ENCODE results near the gene EMC10. TPM values are rescaled to one million over a fixed set of nuclear protein-coding genes. Genes with fewer than 3 reads are reported as not detected.

Gene EMC10
- total RNA-seq, 1 experiment from 2014 or later = 66.7 TPM

DNA sequence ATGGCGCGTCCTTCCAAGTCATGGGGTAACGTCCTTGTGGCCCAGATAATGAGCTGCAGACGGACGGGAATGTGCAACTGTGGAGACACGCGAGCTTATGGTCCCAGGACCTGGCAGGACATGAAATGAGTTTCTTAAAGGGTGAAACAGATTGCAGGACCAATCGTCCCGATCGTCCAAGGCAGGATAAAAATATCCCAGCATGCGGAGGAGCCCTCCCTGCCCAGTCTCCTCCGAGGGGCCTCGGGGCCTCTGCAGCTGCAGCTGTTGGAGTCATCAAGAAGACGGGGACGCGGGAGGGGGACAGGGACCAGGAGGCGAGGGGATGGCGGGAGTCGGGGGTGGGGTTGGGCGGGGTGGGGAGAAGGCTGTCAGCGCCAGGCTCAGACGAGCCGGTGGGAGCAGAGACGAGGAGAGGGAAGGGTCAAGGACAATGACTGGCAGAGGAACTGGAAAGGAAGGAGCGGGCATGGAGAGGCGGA lies 14.7 kb downstream of the EMC10 start:
- Histone ChIP-seq H3K36me3 (ENCODE audit: control insufficient read depth, insufficient read depth, low read length) (no peaks in the 10 kb centered on the region), H3K4me3 (ENCODE audit: low read depth in 2 of 2, low read length in 2 of 2) (no peak overlapping the region), H3K27ac (ENCODE audit: low read length) (no peak overlapping the region), H3K9me3 (ENCODE audit: control insufficient read depth, insufficient read depth, low read depth, low read length) (no peaks in the 10 kb centered on the region; the same call in 1 of the 2 replicates), H3K4me1 (ENCODE audit: control insufficient read depth, insufficient read depth, low read length) (no peaks in the 10 kb centered on the region), H3K27me3 (ENCODE audit: control insufficient read depth, insufficient read depth, low read length) (no peaks in the 10 kb centered on the region)
- ChIA-PET CTCF (interaction anchor here (0.8 kb wide), 1 partner anchor 438 kb away, joined by 7 read pairs; no protein-coding TSS in a partner anchor), POLR2A (no interaction called here)
- ATAC-seq (no peak), DNase-seq (ENCODE audit: low read depth, low spot score) (no peak)
- intact Hi-C loops (cut with micrococcal nuclease; ENCODE audit: unreplicated experiment) = no loop called here
- in situ Hi-C loops (cut with HindIII; ENCODE audit: low pct_unique_long_range_greater_than_20kb, low sequenced_read_pairs) = no loop called here
- no peak for TF ChIP-seq CTCF (IDR thresholded peaks at IDR 0.05)
- TF ChIP-seq REST (IDR thresholded peaks at IDR 0.05; ENCODE audit: insufficient read depth in 1 of 2, low read depth in 2 of 2, low read length in 1 of 2) = no peak
- TF ChIP-seq TCF7L2 (IDR thresholded peaks at IDR 0.05; ENCODE audit: low read depth, low read length) = no peak
- no peak for TF ChIP-seq SIN3A (IDR thresholded peaks at IDR 0.05; ENCODE audit: borderline replicate concordance, insufficient read depth, low read depth, low read length)
- TF ChIP-seq POLR2AphosphoS5 (IDR thresholded peaks at IDR 0.05; ENCODE audit: low read depth, low read length) = no peak
- BruUV-seq (replicated peaks) = no TSS peak

DNA sequence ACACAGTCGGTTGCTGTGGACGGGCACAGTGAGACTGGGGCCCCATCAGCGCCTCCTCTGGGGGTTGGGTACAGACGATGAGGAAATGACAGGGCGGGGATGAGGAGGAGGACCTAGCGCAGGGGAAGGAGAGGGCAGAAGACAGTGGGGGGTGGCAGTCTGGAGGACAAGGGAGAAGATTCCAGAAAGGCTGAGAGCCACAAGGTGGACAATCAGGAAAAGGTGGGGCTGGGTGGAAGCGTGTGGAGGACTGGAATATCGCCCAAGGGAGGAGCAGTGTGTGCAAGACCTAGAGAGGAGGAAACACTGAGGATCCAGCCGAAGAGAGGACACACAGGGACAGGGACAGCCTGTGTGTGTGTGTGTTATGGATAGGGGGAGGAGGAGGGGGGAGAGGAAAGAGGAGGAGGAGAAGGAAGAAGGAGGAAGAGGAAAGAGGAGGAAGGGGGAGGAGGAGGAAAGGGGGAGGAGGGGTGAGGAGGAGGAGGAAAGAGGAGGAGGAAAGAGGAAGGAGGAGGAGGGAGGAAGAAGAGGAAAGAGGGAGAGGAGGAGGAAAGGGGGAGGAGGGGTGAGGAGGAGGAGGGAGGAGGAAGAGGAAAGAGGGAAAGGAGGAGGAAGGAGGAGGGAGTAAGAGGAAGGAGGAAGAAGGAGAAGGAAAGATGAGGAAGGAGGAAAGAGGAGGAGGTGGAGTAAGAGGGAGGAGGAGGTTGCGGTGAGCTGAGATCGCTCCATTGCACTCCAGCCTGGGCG lies 16.2 kb downstream of the EMC10 start:
- intact Hi-C loops (cut with micrococcal nuclease; ENCODE audit: unreplicated experiment) = no loop called here
- Histone ChIP-seq H3K27me3 (ENCODE audit: control insufficient read depth, insufficient read depth, low read length) (no peaks in the 10 kb centered on the region), H3K9me3 (ENCODE audit: control insufficient read depth, insufficient read depth, low read depth, low read length) (no peaks in the 10 kb centered on the region), H3K4me3 (ENCODE audit: low read depth in 2 of 2, low read length in 2 of 2) (no peak overlapping the region), H3K4me1 (ENCODE audit: control insufficient read depth, insufficient read depth, low read length) (no peaks in the 10 kb centered on the region), H3K36me3 (ENCODE audit: control insufficient read depth, insufficient read depth, low read length) (no peaks in the 10 kb centered on the region), H3K27ac (ENCODE audit: low read length) (no peak overlapping the region)
- no peak for TF ChIP-seq SIN3A (IDR thresholded peaks at IDR 0.05; ENCODE audit: borderline replicate concordance, insufficient read depth, low read depth, low read length)
- TF ChIP-seq TCF7L2 (IDR thresholded peaks at IDR 0.05; ENCODE audit: low read depth, low read length) = no peak
- no peak for TF ChIP-seq REST (IDR thresholded peaks at IDR 0.05; ENCODE audit: insufficient read depth in 1 of 2, low read depth in 2 of 2, low read length in 1 of 2)
- TF ChIP-seq POLR2AphosphoS5 (IDR thresholded peaks at IDR 0.05; ENCODE audit: low read depth, low read length) = no peak
- TF ChIP-seq CTCF (IDR thresholded peaks at IDR 0.05) = no peak
- DNase-seq (ENCODE audit: low read depth, low spot score) (no peak), ATAC-seq (peak; percentile 37; the same call in 1 of the 2 replicates)
- BruUV-seq (replicated peaks) = no TSS peak
- in situ Hi-C loops (cut with HindIII; ENCODE audit: low pct_unique_long_range_greater_than_20kb, low sequenced_read_pairs) = no loop called here
- CTCF ChIA-PET = no interaction called here
- POLR2A ChIA-PET = no interaction called here
